Naive thymus-derived CD4-positive, alpha-beta T cell (primary cell): ENCODE data around the gene PRSS21. TPM values are rescaled to one million over a fixed set of nuclear protein-coding genes. Genes with fewer than 3 reads are reported as not detected.

Experiments used
- ATAC-seq: fragments of 150-1000 bp; cut with Tn5 transposase; 2 replicates; pipeline ENCODE4 v1.10.0; 2021; ENCODE audit warnings: mild to moderate bottlenecking, moderate library complexity
- CTCF ChIA-PET: fragments of 350-600 bp; sonication (Branson Sonifier 250); formaldehyde crosslinking; loops from one replicate; lab custom pipeline; 2021; ENCODE audit warnings: antibody characterized with exemption; lab: Charles Lee
- POLR2A ChIA-PET: fragments of 350-600 bp; sonication (Branson Sonifier 250); formaldehyde crosslinking; loops from one replicate; lab custom pipeline; 2021; ENCODE audit warnings: antibody characterized with exemption, inconsistent platforms; lab: Charles Lee
- DNase-seq, 9 donors: peaks; one replicate each; pipeline versions ENCODE4 v3.0.0 to v3.0.0-alpha.2; 2020 to 2022; ENCODE audit warnings: mixed read lengths in 1 of 9
- H3K27ac ChIP-seq: one replicate; pipeline ENCODE4 v1.7.0; 2013; ENCODE audit warnings: mild to moderate bottlenecking, low read depth, low read length, moderate library complexity
- H3K27me3 ChIP-seq, 2 donors: one replicate each; pipeline ENCODE4 v1.7.0; 2013; ENCODE audit warnings: low read length in 2 of 2, mild to moderate bottlenecking in 2 of 2, moderate library complexity in 2 of 2; ENCODE audit not compliant: control insufficient read depth in 2 of 2, insufficient read depth in 2 of 2
- H3K36me3 ChIP-seq, 3 experiments: 1 replicate in 2 of 3; 2 replicates in 1 of 3; pipeline ENCODE4 v1.7.0; 2013; ENCODE audit warnings: low read length in 3 of 3, mild to moderate bottlenecking in 3 of 3, moderate library complexity in 1 of 3; ENCODE audit not compliant: insufficient read depth in 3 of 3, control insufficient read depth in 2 of 3
- H3K4me1 ChIP-seq, 2 donors: one replicate each; pipeline ENCODE4 v1.7.0; 2013; ENCODE audit warnings: low read length in 2 of 2, mild to moderate bottlenecking in 2 of 2, moderate library complexity in 1 of 2; ENCODE audit not compliant: control insufficient read depth in 2 of 2, insufficient read depth in 2 of 2
- H3K4me3 ChIP-seq: 2 replicates; pipeline ENCODE4 v1.7.0; 2013; ENCODE audit warnings: mild to moderate bottlenecking, low read length
- H3K9me3 ChIP-seq, 3 experiments: 1 replicate in 2 of 3; 2 replicates in 1 of 3; pipeline ENCODE4 v1.7.0; 2013; ENCODE audit warnings: low read length in 3 of 3; ENCODE audit not compliant: control insufficient read depth in 2 of 3
- H3K27ac Mint-ChIP-seq, 9 donors: one replicate each; pipeline ENCODE4 v1.8.0; 2020 to 2022; ENCODE audit warnings: mixed read lengths in 9 of 9, mild to moderate bottlenecking in 8 of 9, moderate library complexity in 5 of 9, inconsistent platforms in 2 of 9
- H3K27me3 Mint-ChIP-seq, 5 donors: one replicate each; pipeline ENCODE4 v1.8.0; 2021 to 2022; ENCODE audit warnings: mixed read lengths in 5 of 5, mild to moderate bottlenecking in 1 of 5
- H3K36me3 Mint-ChIP-seq, 5 donors: one replicate each; pipeline ENCODE4 v1.8.0; 2020 to 2022; ENCODE audit warnings: mixed read lengths in 5 of 5, mild to moderate bottlenecking in 3 of 5, inconsistent platforms in 1 of 5
- H3K4me1 Mint-ChIP-seq, 7 donors: one replicate each; pipeline ENCODE4 v1.8.0; 2020 to 2022; ENCODE audit warnings: mixed read lengths in 7 of 7, mild to moderate bottlenecking in 3 of 7, inconsistent platforms in 1 of 7
- H3K4me3 Mint-ChIP-seq, 10 donors: one replicate each; pipeline ENCODE4 v1.8.0; 2020 to 2022; ENCODE audit warnings: mild to moderate bottlenecking in 10 of 10, mixed read lengths in 10 of 10, moderate library complexity in 6 of 10, inconsistent platforms in 2 of 10
- H3K9me3 Mint-ChIP-seq, 11 donors: one replicate each; pipeline ENCODE4 v1.8.0; 2020 to 2022; ENCODE audit warnings: mixed read lengths in 11 of 11, mild to moderate bottlenecking in 4 of 11, inconsistent platforms in 1 of 11, moderate library complexity in 1 of 11
- intact Hi-C, 2 donors: fragments of 100-400 bp; cut with micrococcal nuclease; formaldehyde crosslinking; loops; one replicate each; pipeline ENCODE4 v1.15.1; 2023
- polyA plus RNA-seq, 2 donors: library from polyadenylated mRNA; unstranded; fragments of 300-500 nt; fragmentation: Illumina TruSeq; gene quantifications; one replicate each; pipeline ENCODE4 v1.2.3, GENCODE V29; 2021
- total RNA-seq, 6 experiments: library from RNA in 5 of 6; stranded (reverse) in 5 of 6; gene quantifications; 1 replicate in 5 of 6; 2 replicates in 1 of 6; pipeline ENCODE4 v1.2.3 and lab custom pipeline; 2021 to 2026

PRSS21 gene
- total and polyA plus RNA-seq, 7 experiments from 2014 or later: 1.1 to 11.2 (median 1.8) TPM; not detected in 1

DNA sequence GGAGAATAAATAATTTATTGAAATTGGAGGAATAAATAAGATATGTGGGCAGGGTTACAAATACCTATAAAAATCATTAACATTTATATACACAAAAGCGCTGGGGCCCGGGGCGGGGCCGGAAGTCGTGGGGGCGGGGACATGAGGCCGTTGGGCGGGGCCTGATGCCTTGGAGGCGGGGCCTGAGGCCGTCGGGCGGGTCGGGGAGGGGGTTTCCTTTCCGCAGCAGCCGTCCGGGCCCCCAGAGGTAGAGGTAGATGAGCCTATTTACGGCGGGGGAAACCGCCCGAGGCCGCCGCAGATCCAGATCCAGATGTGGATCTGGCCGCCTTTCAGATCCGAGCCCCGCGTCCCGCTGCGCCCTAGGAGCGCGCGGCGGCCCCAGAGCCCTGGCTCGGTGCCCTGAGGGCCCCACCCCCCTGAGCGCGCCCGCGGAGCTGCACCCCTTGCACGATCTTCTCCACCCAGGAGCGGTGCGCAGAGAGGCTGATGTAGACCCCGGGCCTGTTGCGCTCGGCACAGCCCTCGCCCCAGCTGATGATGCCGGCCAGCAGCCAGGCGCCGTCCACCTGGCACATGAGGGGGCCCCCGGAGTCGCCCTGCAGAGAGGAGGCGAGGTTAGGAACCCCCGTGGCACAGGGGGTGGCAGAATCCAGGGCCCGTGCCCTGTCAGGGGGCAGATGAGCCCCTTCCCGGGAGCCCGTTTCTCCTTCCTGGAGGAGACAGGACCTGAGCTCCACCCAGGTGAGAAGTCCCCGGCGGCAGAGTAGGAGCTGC lies 35.9 kb downstream of the PRSS21 start:
- no peak for DNase-seq
- Histone ChIP-seq H3K9me3 (peaks cover 0 to 7% (median 0%) of the 10 kb centered on the region in 3 experiments), H3K4me1 (peaks cover 2 to 3% of the 10 kb centered on the region in 2 donors), H3K36me3 (no peaks in the 10 kb centered on the region), H3K27ac (no peak overlapping the region), H3K27me3 (no peaks in the 10 kb centered on the region), H3K4me3 (no peak overlapping the region)
- H3K27ac Mint-ChIP-seq: no peak overlapping the region
- ChIA-PET CTCF (no interaction called here), POLR2A (interaction anchor here (0.7 kb wide), 1 partner anchor 16 kb away, joined by 3 read pairs; no protein-coding TSS in a partner anchor)
- H3K4me3 Mint-ChIP-seq: no peak overlapping the region
- intact Hi-C loops: no loop called here
- peaks cover 4 to 14% (median 9%) of the 10 kb centered on the region in 11 donors for H3K9me3 Mint-ChIP-seq
- H3K27me3 Mint-ChIP-seq: peaks cover 3 to 14% (median 12%) of the 10 kb centered on the region in 5 donors
- no peak for ATAC-seq
- peaks cover 0 to 9% (median 4%) of the 10 kb centered on the region in 5 donors for H3K36me3 Mint-ChIP-seq
- H3K4me1 Mint-ChIP-seq: peaks cover 3 to 20% (median 5%) of the 10 kb centered on the region in 7 donors

DNA sequence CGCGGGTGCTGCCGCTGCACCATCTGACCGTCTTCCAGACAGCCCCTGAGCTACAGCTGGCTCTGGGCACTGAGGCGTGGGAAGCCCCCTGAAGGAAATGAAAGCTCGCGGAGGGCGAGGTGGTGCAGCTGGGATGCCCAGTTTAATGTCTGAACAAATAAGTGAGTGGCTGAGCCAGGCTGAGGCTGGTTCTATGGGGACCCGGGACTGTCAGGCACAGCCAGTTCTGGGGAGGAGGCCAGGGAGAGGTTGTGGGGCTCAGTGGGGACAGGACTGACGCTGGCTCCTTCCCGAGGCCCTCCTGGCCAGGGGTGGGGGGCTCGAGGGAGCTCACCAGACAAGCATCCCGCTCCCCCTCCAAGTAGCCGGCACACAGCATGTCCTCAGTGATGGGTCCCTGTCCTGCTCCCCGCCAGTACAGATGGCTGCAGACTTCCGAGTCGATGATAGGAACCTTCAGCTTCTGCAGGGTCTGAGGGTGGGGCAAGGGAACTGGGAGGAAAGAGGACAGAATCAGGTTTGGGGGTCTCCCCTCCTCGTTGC lies 36.6 kb downstream of the PRSS21 start:
- ChIA-PET CTCF (interaction anchor here (0.8 kb wide), 1 partner anchor 13 kb away, joined by 3 read pairs; no protein-coding TSS in a partner anchor), POLR2A (interaction anchor here (0.7 kb wide), 1 partner anchor 15 kb away, joined by 3 read pairs; no protein-coding TSS in a partner anchor)
- Histone ChIP-seq H3K27me3 (peaks cover 0 to under 1% of the 10 kb centered on the region in 2 donors), H3K36me3 (no peaks in the 10 kb centered on the region), H3K9me3 (peaks cover 0 to 7% (median 0%) of the 10 kb centered on the region in 3 experiments), H3K4me1 (peaks cover 3 to 8% of the 10 kb centered on the region in 2 donors), H3K4me3 (no peak overlapping the region), H3K27ac (no peak overlapping the region)
- intact Hi-C loops: no loop called here
- no peak for ATAC-seq
- Mint-ChIP-seq H3K27me3 (peaks cover 3 to 14% (median 12%) of the 10 kb centered on the region in 5 donors), H3K36me3 (peaks cover 0 to 9% (median 4%) of the 10 kb centered on the region in 5 donors), H3K4me3 (no peak overlapping the region), H3K4me1 (peaks cover 3 to 20% (median 5%) of the 10 kb centered on the region in 7 donors), H3K27ac (no peak overlapping the region), H3K9me3 (peaks cover 4 to 14% (median 9%) of the 10 kb centered on the region in 11 donors)
- DNase-seq: no peak

DNA sequence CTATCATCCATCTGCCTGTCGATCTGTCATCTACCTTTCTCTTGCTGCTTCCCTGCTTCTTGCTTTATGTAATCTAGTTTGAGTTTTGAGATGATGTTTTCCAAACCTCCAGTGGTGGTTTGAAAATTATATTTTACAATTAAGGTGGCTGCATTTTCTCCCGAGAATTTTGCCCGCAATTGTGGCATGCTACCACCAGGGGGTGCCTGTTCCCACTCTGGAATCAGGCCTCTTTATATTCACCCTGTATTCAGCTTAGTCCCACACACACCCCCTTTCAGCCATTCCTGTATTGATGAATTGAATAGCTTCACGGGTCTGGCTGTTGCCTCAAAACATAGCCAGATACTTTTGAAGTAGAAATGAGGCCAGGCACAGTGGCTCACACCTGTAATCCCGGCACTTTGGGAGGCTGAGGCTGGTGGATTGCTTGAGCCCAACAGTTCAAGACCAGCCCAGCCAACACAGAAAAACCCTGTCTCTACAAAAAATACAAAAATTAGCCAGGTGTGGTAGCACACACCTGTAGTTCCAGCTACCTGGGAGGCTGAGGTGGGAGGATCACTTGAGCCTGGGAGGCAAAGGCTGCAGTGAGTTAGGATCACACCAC lies 37.8 kb downstream of the PRSS21 start:
- Histone ChIP-seq H3K27ac (no peak overlapping the region), H3K4me1 (peaks cover 3 to 12% of the 10 kb centered on the region in 2 donors), H3K9me3 (peaks cover 0 to 7% (median 0%) of the 10 kb centered on the region in 3 experiments), H3K4me3 (no peak overlapping the region), H3K27me3 (peaks cover 0 to 6% of the 10 kb centered on the region in 2 donors), H3K36me3 (no peaks in the 10 kb centered on the region)
- H3K4me3 Mint-ChIP-seq: no peak overlapping the region
- CTCF ChIA-PET: interaction anchor here (1.0 kb wide), 1 partner anchor 14 kb away, joined by 5 read pairs; no protein-coding TSS in a partner anchor
- ATAC-seq: no peak
- H3K4me1 Mint-ChIP-seq: peaks cover 3 to 13% (median 5%) of the 10 kb centered on the region in 7 donors
- POLR2A ChIA-PET: interaction anchor here (0.6 kb wide), 1 partner anchor 1275 kb away, joined by 3 read pairs; no protein-coding TSS in a partner anchor
- H3K9me3 Mint-ChIP-seq: peaks cover 4 to 14% (median 9%) of the 10 kb centered on the region in 11 donors
- intact Hi-C loops: no loop called here
- peaks cover 0 to 9% (median 5%) of the 10 kb centered on the region in 5 donors for H3K27me3 Mint-ChIP-seq
- no peak overlapping the region for H3K27ac Mint-ChIP-seq
- H3K36me3 Mint-ChIP-seq: peaks cover 0 to 9% (median 4%) of the 10 kb centered on the region in 5 donors
- DNase-seq: no peak

DNA sequence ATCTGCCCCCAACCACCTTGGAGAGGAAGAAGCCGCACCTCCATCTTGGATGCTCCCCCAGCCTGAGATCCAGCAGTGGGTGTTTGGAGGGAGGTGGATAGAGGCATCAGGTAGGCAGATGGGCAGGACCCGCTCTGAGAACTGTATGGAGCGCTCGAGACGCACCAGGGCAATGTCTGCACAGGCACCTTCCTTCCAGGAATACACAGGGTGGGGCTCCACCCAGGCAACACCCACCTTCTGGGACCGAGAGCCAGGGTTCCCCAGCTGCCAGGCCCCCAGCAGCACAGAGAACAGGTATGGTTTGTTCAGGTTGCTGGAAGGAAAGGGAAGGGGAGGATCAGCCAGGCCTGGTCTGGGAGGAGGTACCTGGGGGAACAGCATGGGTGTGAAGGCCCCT lies 38.5 kb downstream of the PRSS21 start:
- DNase-seq: no peak
- peaks cover 0 to 9% (median 4%) of the 10 kb centered on the region in 5 donors for H3K36me3 Mint-ChIP-seq
- H3K27ac Mint-ChIP-seq: peak overlapping the region in 1 of 9 donors; percentile 51

DNA sequence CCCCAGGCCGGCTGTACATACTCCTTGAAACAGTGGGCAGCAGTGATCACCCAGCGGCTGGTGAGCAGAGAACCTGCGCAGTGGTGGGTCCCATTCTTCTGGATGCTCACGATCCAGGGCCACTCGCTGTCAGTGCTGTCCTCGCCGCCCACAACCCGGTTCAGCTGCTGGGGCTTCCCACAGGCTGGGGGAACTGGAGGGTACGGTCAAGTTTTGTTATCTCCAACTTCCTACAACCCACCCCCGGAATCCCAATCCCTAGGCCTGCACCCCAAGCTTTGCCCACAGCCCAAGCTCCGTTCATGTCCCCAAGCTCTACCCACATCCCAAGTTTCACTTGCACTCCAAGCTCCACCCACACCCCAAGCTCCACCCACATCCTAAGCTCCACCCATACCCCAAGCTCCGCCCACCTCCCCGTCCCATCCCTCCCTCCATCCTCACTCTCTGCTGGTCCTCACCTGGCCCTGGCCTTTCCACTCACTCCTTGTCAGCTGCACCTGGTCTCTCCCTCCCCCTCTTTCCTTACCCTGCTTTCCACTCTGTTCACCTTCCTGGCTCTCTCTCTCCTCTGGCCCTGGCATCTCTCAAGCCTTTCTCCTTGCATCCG lies 39.1 kb downstream of the PRSS21 start:
- Histone ChIP-seq H3K27ac (no peak overlapping the region), H3K27me3 (peaks cover 0 to 6% of the 10 kb centered on the region in 2 donors), H3K9me3 (peaks cover 0 to 11% (median 0%) of the 10 kb centered on the region in 3 experiments), H3K36me3 (no peaks in the 10 kb centered on the region), H3K4me1 (peaks cover 3 to 12% of the 10 kb centered on the region in 2 donors), H3K4me3 (no peak overlapping the region)
- Mint-ChIP-seq H3K9me3 (peaks cover 4 to 15% (median 9%) of the 10 kb centered on the region in 11 donors), H3K27me3 (peaks cover 5 to 12% (median 7%) of the 10 kb centered on the region in 5 donors), H3K4me3 (peak overlapping the region in 3 of 10 donors; percentile 4 to 63 (median 36)), H3K27ac (peak overlapping the region in 1 of 9 donors; percentile 66), H3K4me1 (peaks cover 3 to 11% (median 5%) of the 10 kb centered on the region in 7 donors), H3K36me3 (peaks cover 0 to 11% (median 4%) of the 10 kb centered on the region in 5 donors)
- ChIA-PET POLR2A (no interaction called here), CTCF (interaction anchor here (0.6 to 0.7 kb wide), 2 partner anchors 12 to 176 kb away, joined by 3 read pairs; no protein-coding TSS in a partner anchor)
- intact Hi-C loops: no loop called here
- DNase-seq (peak in 1 of 9 donors; percentile 17), ATAC-seq (peak; percentile 43)

More for the DNA sequence above, 38.5 kb downstream of the PRSS21 start:
- Histone ChIP-seq H3K36me3 (no peaks in the 10 kb centered on the region), H3K27me3 (peaks cover 0 to 6% of the 10 kb centered on the region in 2 donors), H3K4me1 (peaks cover 3 to 12% of the 10 kb centered on the region in 2 donors), H3K4me3 (no peak overlapping the region), H3K27ac (no peak overlapping the region), H3K9me3 (peaks cover 0 to 7% (median 0%) of the 10 kb centered on the region in 3 experiments)
- no peak for ATAC-seq
- peaks cover 4 to 14% (median 9%) of the 10 kb centered on the region in 11 donors for H3K9me3 Mint-ChIP-seq
- peaks cover 5 to 10% (median 7%) of the 10 kb centered on the region in 5 donors for H3K27me3 Mint-ChIP-seq
- CTCF ChIA-PET: no interaction called here
- peaks cover 3 to 11% (median 5%) of the 10 kb centered on the region in 7 donors for H3K4me1 Mint-ChIP-seq
- POLR2A ChIA-PET: no interaction called here
- H3K4me3 Mint-ChIP-seq: peak overlapping the region in 1 of 10 donors; percentile 33
- intact Hi-C loops: no loop called here
